Spleen (tissue), 7 donors: ENCODE data around the gene DSG3.
"Not testable (repeated sequence)": the region's sequence is repeated elsewhere in the genome, so short reads cannot be mapped to it uniquely, and the experiment has no call there.

Source experiments
- POLR2AphosphoS5 ChIP-seq, 3 donors: sonication (generic); formaldehyde crosslinking; IDR thresholded peaks; one replicate each; pipeline ENCODE4 v1.5.1; 2017; ENCODE audit warnings: antibody characterized with exemption in 3 of 3
- TF ChIP-seq, protein P1 (sequence below), 11 experiments: fragments of 200-600 bp in 7 of 11; fragments of 450-650 bp in 4 of 11; sonication (generic) in 4 of 11; IDR thresholded peaks in 8 of 11; conservative IDR thresholded peaks in 3 of 11; 1 replicate in 7 of 11; 2 replicates in 4 of 11; pipeline versions ENCODE4 v1.4.0 to v1.8.0; 2016 to 2021; ENCODE audit warnings: antibody characterized with exemption in 11 of 11, inconsistent platforms in 4 of 11, mild to moderate bottlenecking in 1 of 11
- donor health status: DM: no; HTN: no; CAD: no; lungs with moderate emphysema.
- donor health status: DM: no; HTN: no; CAD: no.
- donor health status: DM: no; HTN: no; CAD: no.

GRCh38 chr18:31507124-31507523 is 59.6 kb downstream of the DSG3 start:
- TF ChIP-seq, protein P1, sequence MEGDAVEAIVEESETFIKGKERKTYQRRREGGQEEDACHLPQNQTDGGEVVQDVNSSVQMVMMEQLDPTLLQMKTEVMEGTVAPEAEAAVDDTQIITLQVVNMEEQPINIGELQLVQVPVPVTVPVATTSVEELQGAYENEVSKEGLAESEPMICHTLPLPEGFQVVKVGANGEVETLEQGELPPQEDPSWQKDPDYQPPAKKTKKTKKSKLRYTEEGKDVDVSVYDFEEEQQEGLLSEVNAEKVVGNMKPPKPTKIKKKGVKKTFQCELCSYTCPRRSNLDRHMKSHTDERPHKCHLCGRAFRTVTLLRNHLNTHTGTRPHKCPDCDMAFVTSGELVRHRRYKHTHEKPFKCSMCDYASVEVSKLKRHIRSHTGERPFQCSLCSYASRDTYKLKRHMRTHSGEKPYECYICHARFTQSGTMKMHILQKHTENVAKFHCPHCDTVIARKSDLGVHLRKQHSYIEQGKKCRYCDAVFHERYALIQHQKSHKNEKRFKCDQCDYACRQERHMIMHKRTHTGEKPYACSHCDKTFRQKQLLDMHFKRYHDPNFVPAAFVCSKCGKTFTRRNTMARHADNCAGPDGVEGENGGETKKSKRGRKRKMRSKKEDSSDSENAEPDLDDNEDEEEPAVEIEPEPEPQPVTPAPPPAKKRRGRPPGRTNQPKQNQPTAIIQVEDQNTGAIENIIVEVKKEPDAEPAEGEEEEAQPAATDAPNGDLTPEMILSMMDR (IDR thresholded peaks at IDR 0.05 in 8 of 11, conservative IDR thresholded peaks at IDR 0.05 in 3 of 11): not testable (repeated sequence)
- not testable (repeated sequence) for TF ChIP-seq POLR2AphosphoS5 (IDR thresholded peaks at IDR 0.05)
